ENCODE results near the gene CDC42EP1.

CDC42EP1 gene

GRCh38 chr22:37534445-37534844 lies 25.8 kb upstream of the CDC42EP1 start:
- TF ChIP-seq POLR2AphosphoS5 (IDR thresholded peaks at IDR 0.05; ENCODE audit: low read depth, low read length) (no peak), SIN3A (IDR thresholded peaks at IDR 0.05; ENCODE audit: borderline replicate concordance, insufficient read depth, low read length) (no peak), TAF1 (IDR thresholded peaks at IDR 0.05; ENCODE audit: borderline replicate concordance, insufficient read depth, low read length) (no peak), FOXP2 (optimal IDR thresholded peaks at IDR 0.05; ENCODE audit: borderline replicate concordance, extremely low read depth, extremely low read length, insufficient read depth) (no peak), REST (IDR thresholded peaks at IDR 0.05; ENCODE audit: insufficient read depth in 1 of 2, low read depth in 2 of 2, low read length in 2 of 2) (no peak)

- TF ChIP-seq REST (IDR thresholded peaks at IDR 0.05; ENCODE audit: insufficient read depth in 1 of 2, low read depth in 2 of 2, low read length in 2 of 2) (no peak), POLR2AphosphoS5 (IDR thresholded peaks at IDR 0.05; ENCODE audit: low read depth, low read length) (no peak), SIN3A (IDR thresholded peaks at IDR 0.05; ENCODE audit: borderline replicate concordance, insufficient read depth, low read length) (no peak), FOXP2 (optimal IDR thresholded peaks at IDR 0.05; ENCODE audit: borderline replicate concordance, extremely low read depth, extremely low read length, insufficient read depth) (no peak), TAF1 (IDR thresholded peaks at IDR 0.05; ENCODE audit: borderline replicate concordance, insufficient read depth, low read length) (no peak)
Observed at GRCh38 chr22:37535159-37535558, 25.1 kb upstream of the CDC42EP1 start.

GRCh38 chr22:37538590-37539357 lies 21.5 kb upstream of the CDC42EP1 start:
- TF ChIP-seq SIN3A (IDR thresholded peaks at IDR 0.05; ENCODE audit: borderline replicate concordance, insufficient read depth, low read length) (no peak), FOXP2 (optimal IDR thresholded peaks at IDR 0.05; ENCODE audit: borderline replicate concordance, extremely low read depth, extremely low read length, insufficient read depth) (peak; percentile 97), TAF1 (IDR thresholded peaks at IDR 0.05; ENCODE audit: borderline replicate concordance, insufficient read depth, low read length) (no peak)

GRCh38 chr22:37542959-37543358 lies 17.3 kb upstream of the CDC42EP1 start:
- TF ChIP-seq REST (IDR thresholded peaks at IDR 0.05; ENCODE audit: insufficient read depth in 1 of 2, low read depth in 2 of 2, low read length in 2 of 2) (no peak), TAF1 (IDR thresholded peaks at IDR 0.05; ENCODE audit: borderline replicate concordance, insufficient read depth, low read length) (no peak), POLR2AphosphoS5 (IDR thresholded peaks at IDR 0.05; ENCODE audit: low read depth, low read length) (no peak), SIN3A (IDR thresholded peaks at IDR 0.05; ENCODE audit: borderline replicate concordance, insufficient read depth, low read length) (no peak), FOXP2 (optimal IDR thresholded peaks at IDR 0.05; ENCODE audit: borderline replicate concordance, extremely low read depth, extremely low read length, insufficient read depth) (no peak)

GRCh38 chr22:37544955-37545702 lies 15.2 kb upstream of the CDC42EP1 start:
- TF ChIP-seq REST (IDR thresholded peaks at IDR 0.05; ENCODE audit: insufficient read depth in 1 of 2, low read depth in 2 of 2, low read length in 2 of 2) (no peak), SIN3A (IDR thresholded peaks at IDR 0.05; ENCODE audit: borderline replicate concordance, insufficient read depth, low read length) (no peak), FOXP2 (optimal IDR thresholded peaks at IDR 0.05; ENCODE audit: borderline replicate concordance, extremely low read depth, extremely low read length, insufficient read depth) (no peak), POLR2AphosphoS5 (IDR thresholded peaks at IDR 0.05; ENCODE audit: low read depth, low read length) (no peak), TAF1 (IDR thresholded peaks at IDR 0.05; ENCODE audit: borderline replicate concordance, insufficient read depth, low read length) (no peak)
